GM12865 (cell line): ENCODE measurements around the gene IDUA.

ENCODE experiments used
- DNase-seq: peaks from one replicate; pipeline ENCODE4 v3.0.0; 2010; ENCODE audit warnings: low read depth
- H3K4me3 ChIP-seq: 2 replicates; pipeline ENCODE4 v1.5.1; 2011; ENCODE audit warnings: mild to moderate bottlenecking, low read depth, low read length, control low read depth
- TF ChIP-seq, protein P1 (sequence below): IDR thresholded peaks from 2 replicates; pipeline ENCODE4 v1.5.1; 2011; ENCODE audit warnings: low read length, control low read depth, low read depth, inconsistent platforms; ENCODE audit not compliant: insufficient read depth; ENCODE audit errors: missing control alignments

The IDUA gene

GRCh38 chr4:952881-953573, 33.8 kb upstream of the IDUA start:
- DNase-seq, result no peak
- TF ChIP-seq, protein P1, sequence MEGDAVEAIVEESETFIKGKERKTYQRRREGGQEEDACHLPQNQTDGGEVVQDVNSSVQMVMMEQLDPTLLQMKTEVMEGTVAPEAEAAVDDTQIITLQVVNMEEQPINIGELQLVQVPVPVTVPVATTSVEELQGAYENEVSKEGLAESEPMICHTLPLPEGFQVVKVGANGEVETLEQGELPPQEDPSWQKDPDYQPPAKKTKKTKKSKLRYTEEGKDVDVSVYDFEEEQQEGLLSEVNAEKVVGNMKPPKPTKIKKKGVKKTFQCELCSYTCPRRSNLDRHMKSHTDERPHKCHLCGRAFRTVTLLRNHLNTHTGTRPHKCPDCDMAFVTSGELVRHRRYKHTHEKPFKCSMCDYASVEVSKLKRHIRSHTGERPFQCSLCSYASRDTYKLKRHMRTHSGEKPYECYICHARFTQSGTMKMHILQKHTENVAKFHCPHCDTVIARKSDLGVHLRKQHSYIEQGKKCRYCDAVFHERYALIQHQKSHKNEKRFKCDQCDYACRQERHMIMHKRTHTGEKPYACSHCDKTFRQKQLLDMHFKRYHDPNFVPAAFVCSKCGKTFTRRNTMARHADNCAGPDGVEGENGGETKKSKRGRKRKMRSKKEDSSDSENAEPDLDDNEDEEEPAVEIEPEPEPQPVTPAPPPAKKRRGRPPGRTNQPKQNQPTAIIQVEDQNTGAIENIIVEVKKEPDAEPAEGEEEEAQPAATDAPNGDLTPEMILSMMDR, result no peak

DNA sequence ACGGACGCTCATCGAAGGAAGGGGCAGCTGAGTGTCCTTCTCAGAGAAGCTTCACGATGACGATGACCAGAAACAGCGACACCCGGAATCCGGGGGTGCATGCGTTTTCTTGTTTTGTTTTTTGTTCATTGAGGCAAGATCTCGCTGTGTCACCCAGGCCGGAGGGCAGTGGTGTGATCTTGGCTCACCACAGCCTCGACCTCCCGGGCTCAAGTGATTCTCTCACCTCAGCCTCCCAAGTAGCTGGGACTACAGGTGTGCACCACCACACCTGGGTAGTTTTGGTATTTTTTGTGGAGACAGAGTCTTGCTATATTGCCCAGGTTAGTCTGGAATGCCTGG, 33.3 kb upstream of the IDUA start:
- no peak overlapping the region for H3K4me3 ChIP-seq
- DNase-seq, result no peak
- TF ChIP-seq, protein P1, result no peak

More at GRCh38 chr4:952881-953573, 33.8 kb upstream of the IDUA start:
- no peak overlapping the region for H3K4me3 ChIP-seq

DNA sequence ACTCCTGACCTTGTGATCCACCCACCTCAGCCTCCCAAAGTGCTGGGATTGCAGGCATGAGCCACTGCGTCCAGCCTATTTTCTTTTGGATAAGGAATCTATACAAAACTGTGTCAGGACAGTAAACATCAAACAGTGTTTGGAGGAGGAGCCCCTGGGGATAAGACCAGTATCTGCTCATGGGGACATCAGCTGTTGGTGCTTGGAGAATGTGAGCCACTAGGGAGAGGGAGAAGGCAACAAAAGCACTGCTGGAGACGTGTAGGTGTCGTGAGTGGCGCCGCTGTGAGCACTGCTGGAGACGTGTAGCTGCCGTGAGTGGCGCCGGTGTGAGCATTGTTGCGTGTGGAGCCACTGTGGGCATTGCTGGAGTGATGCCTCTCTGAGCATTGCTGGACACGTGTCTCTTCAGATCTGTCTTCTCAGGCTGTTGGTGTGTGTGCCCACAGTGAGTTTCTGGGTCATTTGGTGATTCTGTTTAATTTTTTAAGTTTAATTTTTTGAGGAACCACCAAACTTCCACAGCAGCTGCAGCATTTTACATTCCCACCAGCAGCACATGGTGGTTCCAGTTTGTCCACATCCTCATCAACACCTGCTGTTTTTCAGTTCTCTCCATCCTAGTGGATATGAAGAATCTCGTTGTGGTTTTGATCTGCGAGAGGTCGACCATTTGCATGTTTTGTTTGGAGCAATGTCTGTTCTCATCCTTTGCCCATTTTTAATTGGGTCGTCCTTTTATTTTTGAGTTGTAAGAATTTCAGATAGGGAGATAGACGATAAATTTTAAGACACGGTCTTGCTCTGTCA, 32.4 kb upstream of the IDUA start:
- DNase-seq, result no peak
- TF ChIP-seq, protein P1, result no peak
- H3K4me3 ChIP-seq, result no peak overlapping the region

DNA sequence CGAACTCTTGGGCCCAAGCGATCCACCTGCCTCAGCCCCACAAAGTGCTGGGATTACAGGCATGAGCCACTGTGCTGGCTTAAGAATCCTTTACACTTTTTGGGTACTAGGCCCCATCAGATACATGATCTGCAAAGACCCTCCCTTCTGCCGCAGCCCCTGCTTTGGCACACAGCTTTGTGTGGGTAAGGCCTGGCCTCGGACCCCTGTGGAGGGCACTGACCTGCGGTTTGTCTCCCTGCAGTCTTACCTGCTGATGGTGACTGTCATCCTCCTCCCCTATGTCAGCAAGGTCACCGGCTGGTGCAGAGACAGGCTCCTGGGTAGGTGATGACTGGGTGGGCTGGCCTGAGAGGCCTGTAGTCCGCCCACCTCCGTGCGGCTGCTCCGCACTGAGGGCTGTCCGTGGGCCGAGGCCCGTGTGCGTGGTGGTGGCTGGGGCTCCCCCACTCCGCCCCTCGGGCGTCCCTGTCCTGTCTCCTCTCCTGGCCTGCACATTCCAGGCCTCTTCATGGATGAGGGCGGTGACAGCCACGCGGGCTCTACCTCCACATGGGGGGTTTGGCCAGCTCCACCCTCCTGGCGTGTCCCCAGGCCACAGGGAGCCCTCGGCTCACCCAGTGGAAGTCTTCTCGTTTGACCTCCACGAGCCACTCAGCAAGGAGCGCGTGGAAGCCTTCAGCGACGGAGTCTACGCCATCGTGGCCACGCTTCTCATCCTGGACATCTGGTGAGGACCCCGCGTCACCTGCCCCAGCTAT, 31.5 kb upstream of the IDUA start:
- H3K4me3 ChIP-seq, result no peak overlapping the region
- TF ChIP-seq, protein P1, result no peak
- DNase-seq, result no peak

DNA sequence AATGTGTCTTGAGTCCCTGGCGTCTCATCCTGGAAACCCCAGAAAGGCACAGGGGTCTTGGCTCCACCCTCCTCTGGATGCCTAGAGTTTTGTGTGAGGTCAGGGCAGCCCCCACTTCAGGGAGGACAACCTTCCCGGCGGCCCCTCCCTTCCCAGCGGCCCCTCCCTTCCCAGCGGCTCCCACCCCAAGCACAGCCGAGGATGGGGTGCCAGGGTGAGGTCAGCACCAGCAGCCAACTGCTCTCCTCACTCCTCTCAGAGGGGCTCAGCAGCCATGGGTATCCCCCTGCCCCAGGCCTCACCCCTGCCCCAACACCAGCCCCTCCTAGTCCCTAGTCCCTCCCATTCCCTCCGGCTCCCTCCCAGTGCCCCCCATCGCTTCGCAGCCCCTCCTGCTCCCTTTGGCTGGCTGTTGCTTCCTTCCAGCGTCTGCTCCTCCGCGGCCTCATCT, 30.9 kb upstream of the IDUA start:
- TF ChIP-seq, protein P1, result no peak
- DNase-seq, result no peak
- no peak overlapping the region for H3K4me3 ChIP-seq

- DNase-seq, result no peak
- TF ChIP-seq, protein P1, result no peak
- no peak overlapping the region for H3K4me3 ChIP-seq
These were observed 30.2 kb upstream of the IDUA start for GRCh38 chr4:956531-957230.
